HepG2 (cell line): ENCODE data around the gene DDX19B. TPM values are rescaled to one million over a fixed set of nuclear protein-coding genes. Genes with fewer than 3 reads are reported as not detected.
A peak's percentile ranks its signal among the peaks of the same experiment; 100 is the strongest.

Source experiments
- AHDC1 ChIP-seq: sonication (generic); formaldehyde crosslinking; IDR thresholded peaks from 2 replicates; pipeline ENCODE4 v1.5.1; 2020; ENCODE audit warnings: mild to moderate bottlenecking, missing genetic modification reagents, borderline replicate concordance
- ATM ChIP-seq: fragments of 450-650 bp; IDR thresholded peaks from 2 replicates; pipeline ENCODE4 v1.7.1; 2017; ENCODE audit warnings: mild to moderate bottlenecking, borderline replicate concordance
- ISX ChIP-seq: sonication (generic); formaldehyde crosslinking; conservative IDR thresholded peaks from 2 replicates; pipeline ENCODE4 v1.5.0; 2020; ENCODE audit warnings: missing genetic modification reagents
- JUND ChIP-seq: sonication (generic); formaldehyde crosslinking; IDR thresholded peaks from 2 replicates; pipeline ENCODE4 v1.8.0; 2022; ENCODE audit warnings: mild to moderate bottlenecking, missing genetic modification reagents
- POGK ChIP-seq: sonication (generic); formaldehyde crosslinking; conservative IDR thresholded peaks from 2 replicates; pipeline ENCODE4 v1.8.0; 2022; ENCODE audit warnings: mild to moderate bottlenecking, moderate library complexity, missing genetic modification reagents
- RFXANK ChIP-seq: IDR thresholded peaks from 2 replicates; pipeline ENCODE4 v1.6.1; 2016
- ZFP37 ChIP-seq: sonication (generic); formaldehyde crosslinking; IDR thresholded peaks from 2 replicates; pipeline ENCODE4 v1.4.0; 2020; ENCODE audit warnings: missing genetic modification reagents, borderline replicate concordance
- ZNF460 ChIP-seq: sonication (generic); formaldehyde crosslinking; IDR thresholded peaks from 2 replicates; pipeline ENCODE4 v1.5.1; 2020; ENCODE audit warnings: missing genetic modification reagents, mild to moderate bottlenecking, borderline replicate concordance
- ZNF567 ChIP-seq: sonication (generic); formaldehyde crosslinking; IDR thresholded peaks from 2 replicates; pipeline ENCODE4 v1.8.1; 2023; ENCODE audit warnings: mild to moderate bottlenecking, missing genetic modification reagents, borderline replicate concordance
- ZNF660 ChIP-seq: sonication (generic); formaldehyde crosslinking; IDR thresholded peaks from 2 replicates; pipeline ENCODE4 v1.5.1; 2020; ENCODE audit warnings: mild to moderate bottlenecking, low read depth, missing genetic modification reagents, borderline replicate concordance
- ZNF792 ChIP-seq: IDR thresholded peaks from 2 replicates; pipeline ENCODE4 v1.6.1; 2016
- ZZZ3 ChIP-seq: sonication (generic); formaldehyde crosslinking; IDR thresholded peaks from 2 replicates; pipeline ENCODE4 v1.4.0; 2020; ENCODE audit warnings: missing genetic modification reagents, mild to moderate bottlenecking, borderline replicate concordance
- polyA plus RNA-seq, 8 experiments: library from polyadenylated mRNA; depleted of rRNA in 3 of 8; stranded (reverse) in 7 of 8; unstranded in 1 of 8; fragments of >200 nt; fragmentation: Illumina TruSeq in 4 of 8; extraction: Trizol in 4 of 8; gene quantifications; 2 replicates each; pipeline versions ENCODE4 v1.2.1 to v1.2.3, GENCODE V29; 2011 to 2016; ENCODE audit warnings: low read depth in 4 of 8, missing spikeins in 1 of 8, mixed read lengths in 1 of 8; ENCODE audit not compliant: insufficient read depth in 1 of 8
- total RNA-seq, 5 experiments: library from RNA; depleted of rRNA; stranded (reverse); fragments of >200 nt; fragmentation: Illumina TruSeq; extraction: Trizol; gene quantifications; 2 replicates each; pipeline ENCODE4 v1.2.3, GENCODE V29; 2016; ENCODE audit warnings: low read depth in 1 of 5
- TF ChIP-seq, protein P1 (sequence below): sonication (generic); formaldehyde crosslinking; IDR thresholded peaks from one replicate; pipeline ENCODE4 v1.5.1; 2020; ENCODE audit warnings: mild to moderate bottlenecking, missing genetic modification reagents; ENCODE audit errors: not compliant biosample characterization

DDX19B gene
- total and polyA plus RNA-seq, 2 of the 13 experiments (the other 11 are each of a cell fraction or from before 2014, with no cell fraction given): 36.2 to 40.0 TPM

- TF ChIP-seq AHDC1 (CRISPR knock-in tag) (no peak; the same call in 1 of the 2 replicates), ISX (CRISPR knock-in tag) (peak; percentile 84; the same call in 1 of the 2 replicates), ATM (no peak), RFXANK (CRISPR knock-in tag) (peak; percentile 93), ZZZ3 (CRISPR knock-in tag) (peak; percentile 86), ZNF792 (peak; percentile 86), ZNF567 (CRISPR knock-in tag) (no peak; the same call in 1 of the 2 replicates), JUND (peak; percentile 62; the same call in 1 of the 2 replicates), ZNF660 (CRISPR knock-in tag) (no peak; the same call in 1 of the 2 replicates), ZNF460 (CRISPR knock-in tag) (peak; percentile 40; the same call in 1 of the 2 replicates), ZFP37 (CRISPR knock-in tag) (no peak; the same call in 1 of the 2 replicates), POGK (CRISPR knock-in tag) (peak; percentile 15)
- TF ChIP-seq, protein P1, sequence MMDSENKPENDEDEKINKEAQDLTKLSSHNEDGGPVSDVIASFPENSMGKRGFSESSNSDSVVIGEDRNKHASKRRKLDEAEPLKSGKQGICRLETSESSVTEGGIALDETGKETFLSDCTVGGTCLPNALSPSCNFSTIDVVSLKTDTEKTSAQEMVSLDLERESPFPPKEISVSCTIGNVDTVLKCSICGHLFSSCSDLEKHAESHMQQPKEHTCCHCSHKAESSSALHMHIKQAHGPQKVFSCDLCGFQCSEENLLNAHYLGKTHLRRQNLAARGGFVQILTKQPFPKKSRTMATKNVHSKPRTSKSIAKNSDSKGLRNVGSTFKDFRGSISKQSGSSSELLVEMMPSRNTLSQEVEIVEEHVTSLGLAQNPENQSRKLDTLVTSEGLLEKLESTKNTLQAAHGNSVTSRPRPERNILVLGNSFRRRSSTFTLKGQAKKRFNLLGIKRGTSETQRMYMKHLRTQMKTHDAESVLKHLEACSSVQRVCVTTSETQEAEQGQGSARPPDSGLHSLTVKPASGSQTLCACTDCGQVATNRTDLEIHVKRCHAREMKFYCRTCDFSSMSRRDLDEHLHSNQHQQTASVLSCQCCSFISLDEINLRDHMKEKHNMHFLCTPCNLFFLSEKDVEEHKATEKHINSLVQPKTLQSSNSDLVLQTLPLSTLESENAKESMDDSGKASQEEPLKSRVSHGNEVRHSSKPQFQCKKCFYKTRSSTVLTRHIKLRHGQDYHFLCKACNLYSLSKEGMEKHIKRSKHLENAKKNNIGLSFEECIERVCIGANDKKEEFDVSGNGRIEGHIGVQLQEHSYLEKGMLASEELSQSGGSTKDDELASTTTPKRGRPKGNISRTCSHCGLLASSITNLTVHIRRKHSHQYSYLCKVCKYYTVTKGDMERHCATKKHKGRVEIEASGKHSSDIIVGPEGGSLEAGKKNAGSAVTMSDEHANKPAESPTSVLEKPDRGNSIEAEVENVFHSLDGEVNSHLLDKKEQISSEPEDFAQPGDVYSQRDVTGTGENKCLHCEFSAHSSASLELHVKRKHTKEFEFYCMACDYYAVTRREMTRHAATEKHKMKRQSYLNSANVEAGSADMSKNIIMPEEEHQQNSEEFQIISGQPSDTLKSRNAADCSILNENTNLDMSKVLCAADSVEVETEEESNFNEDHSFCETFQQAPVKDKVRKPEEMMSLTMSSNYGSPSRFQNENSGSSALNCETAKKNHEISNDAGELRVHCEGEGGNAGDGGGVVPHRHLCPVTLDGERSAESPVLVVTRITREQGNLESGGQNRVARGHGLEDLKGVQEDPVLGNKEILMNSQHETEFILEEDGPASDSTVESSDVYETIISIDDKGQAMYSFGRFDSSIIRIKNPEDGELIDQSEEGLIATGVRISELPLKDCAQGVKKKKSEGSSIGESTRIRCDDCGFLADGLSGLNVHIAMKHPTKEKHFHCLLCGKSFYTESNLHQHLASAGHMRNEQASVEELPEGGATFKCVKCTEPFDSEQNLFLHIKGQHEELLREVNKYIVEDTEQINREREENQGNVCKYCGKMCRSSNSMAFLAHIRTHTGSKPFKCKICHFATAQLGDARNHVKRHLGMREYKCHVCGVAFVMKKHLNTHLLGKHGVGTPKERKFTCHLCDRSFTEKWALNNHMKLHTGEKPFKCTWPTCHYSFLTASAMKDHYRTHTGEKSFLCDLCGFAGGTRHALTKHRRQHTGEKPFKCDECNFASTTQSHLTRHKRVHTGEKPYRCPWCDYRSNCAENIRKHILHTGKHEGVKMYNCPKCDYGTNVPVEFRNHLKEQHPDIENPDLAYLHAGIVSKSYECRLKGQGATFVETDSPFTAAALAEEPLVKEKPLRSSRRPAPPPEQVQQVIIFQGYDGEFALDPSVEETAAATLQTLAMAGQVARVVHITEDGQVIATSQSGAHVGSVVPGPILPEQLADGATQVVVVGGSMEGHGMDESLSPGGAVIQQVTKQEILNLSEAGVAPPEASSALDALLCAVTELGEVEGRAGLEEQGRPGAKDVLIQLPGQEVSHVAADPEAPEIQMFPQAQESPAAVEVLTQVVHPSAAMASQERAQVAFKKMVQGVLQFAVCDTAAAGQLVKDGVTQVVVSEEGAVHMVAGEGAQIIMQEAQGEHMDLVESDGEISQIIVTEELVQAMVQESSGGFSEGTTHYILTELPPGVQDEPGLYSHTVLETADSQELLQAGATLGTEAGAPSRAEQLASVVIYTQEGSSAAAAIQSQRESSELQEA: peak; percentile 24
Observed at GRCh38 chr16:70380919-70381603, 82.1 kb downstream of the DDX19B start (continued).
